Activated B cell treated with CpG ODN at 0.5 μM for 24 hours (primary cell): ENCODE data around the gene RIPOR3. TPM values are rescaled to one million over a fixed set of nuclear protein-coding genes. Genes with fewer than 3 reads are reported as not detected.
"Not testable (repeated sequence)": the region's sequence is repeated elsewhere in the genome, so short reads cannot be mapped to it uniquely, and the experiment has no call there.

Experiments used
- ATAC-seq: fragments of 200-7000 bp; cut with Tn5 transposase; one replicate; pipeline ENCODE4 v1.10.0; 2021; ENCODE audit warnings: low read depth, mild to moderate bottlenecking, moderate library complexity
- CTCF ChIA-PET: fragments of 350-600 bp; sonication (Branson Sonifier 250); formaldehyde crosslinking; loops from one replicate; lab custom pipeline; 2021; ENCODE audit warnings: antibody characterized with exemption; lab: Charles Lee
- POLR2A ChIA-PET: fragments of 350-600 bp; sonication (Branson Sonifier 250); formaldehyde crosslinking; loops from one replicate; lab custom pipeline; 2021; ENCODE audit warnings: antibody characterized with exemption; lab: Charles Lee
- DNase-seq: peaks from one replicate; pipeline ENCODE4 v3.0.0; 2022
- H3K27ac Mint-ChIP-seq: one replicate; pipeline ENCODE4 v1.8.0; 2020; ENCODE audit warnings: mixed read lengths
- H3K27me3 Mint-ChIP-seq: one replicate; pipeline ENCODE4 v1.8.0; 2021; ENCODE audit warnings: mixed read lengths
- H3K36me3 Mint-ChIP-seq: one replicate; pipeline ENCODE4 v1.8.0; 2021; ENCODE audit warnings: low read depth, mixed read lengths
- H3K4me1 Mint-ChIP-seq: one replicate; pipeline ENCODE4 v1.8.0; 2021; ENCODE audit warnings: mixed read lengths
- H3K4me3 Mint-ChIP-seq: one replicate; pipeline ENCODE4 v1.8.0; 2020; ENCODE audit warnings: mild to moderate bottlenecking, mixed read lengths
- H3K9me3 Mint-ChIP-seq: one replicate; pipeline ENCODE4 v1.8.0; 2020; ENCODE audit warnings: mixed read lengths
- CTCF ChIP-seq: fragments of 200-600 bp; IDR thresholded peaks from one replicate; pipeline ENCODE4 v1.8.0; 2022; ENCODE audit warnings: antibody characterized with exemption, mild to moderate bottlenecking
- intact Hi-C: fragments of 100-400 bp; cut with micrococcal nuclease; formaldehyde crosslinking; loops from one replicate; pipeline ENCODE4 v1.15.1; 2024
- total RNA-seq: library from RNA; stranded (reverse); gene quantifications from 2 replicates; pipeline ENCODE4 v1.2.3, GENCODE V29; 2022

The RIPOR3 gene
- total RNA-seq, 1 donor from 2014 or later = not detected

- Mint-ChIP-seq H3K9me3 (no peaks in the 10 kb centered on the region), H3K4me3 (no peak overlapping the region), H3K27me3 (peaks cover 6% of the 10 kb centered on the region), H3K36me3 (no peaks in the 10 kb centered on the region), H3K4me1 (no peaks in the 10 kb centered on the region), H3K27ac (no peak overlapping the region)
- ATAC-seq (no peak), DNase-seq (no peak)
- ChIA-PET POLR2A (no interaction called here), CTCF (no interaction called here)
- intact Hi-C loops = no loop called here
- no peak for TF ChIP-seq CTCF
Observed at GRCh38 chr20:50671626-50672025, 19.7 kb downstream of the RIPOR3 start.

- ATAC-seq, CTCF ChIA-PET, H3K27ac Mint-ChIP-seq, DNase-seq, POLR2A ChIA-PET, intact Hi-C loops, H3K4me1 Mint-ChIP-seq, H3K9me3 Mint-ChIP-seq, H3K4me3 Mint-ChIP-seq, H3K27me3 Mint-ChIP-seq, H3K36me3 Mint-ChIP-seq: not testable (repeated sequence)
Observed at GRCh38 chr20:50671010-50671409, 20.3 kb downstream of the RIPOR3 start.

- no peak for DNase-seq
- ChIA-PET POLR2A (no interaction called here), CTCF (no interaction called here)
- H3K9me3 Mint-ChIP-seq = no peaks in the 10 kb centered on the region
- H3K4me3 Mint-ChIP-seq = no peak overlapping the region
- no peak for ATAC-seq
- no peak for TF ChIP-seq CTCF
- H3K27ac Mint-ChIP-seq = no peak overlapping the region
- H3K27me3 Mint-ChIP-seq = peaks cover 6% of the 10 kb centered on the region
- no peaks in the 10 kb centered on the region for H3K36me3 Mint-ChIP-seq
- intact Hi-C loops = no loop called here
- H3K4me1 Mint-ChIP-seq = no peaks in the 10 kb centered on the region
Observed at GRCh38 chr20:50670126-50670862, 21.0 kb downstream of the RIPOR3 start.

GRCh38 chr20:50668798-50669197 is 22.5 kb downstream of the RIPOR3 start:
- H3K9me3 Mint-ChIP-seq = no peaks in the 10 kb centered on the region
- TF ChIP-seq CTCF = no peak
- ChIA-PET POLR2A (no interaction called here), CTCF (no interaction called here)
- H3K4me3 Mint-ChIP-seq = no peak overlapping the region
- DNase-seq = no peak
- H3K4me1 Mint-ChIP-seq = no peaks in the 10 kb centered on the region
- ATAC-seq = no peak
- H3K27me3 Mint-ChIP-seq = peaks cover 5% of the 10 kb centered on the region
- no peaks in the 10 kb centered on the region for H3K36me3 Mint-ChIP-seq
- no peak overlapping the region for H3K27ac Mint-ChIP-seq
- intact Hi-C loops = no loop called here

GRCh38 chr20:50668326-50668725 is 23.0 kb downstream of the RIPOR3 start:
- Mint-ChIP-seq H3K4me3 (no peak overlapping the region), H3K9me3 (no peaks in the 10 kb centered on the region), H3K4me1 (no peaks in the 10 kb centered on the region), H3K27me3 (peaks cover under 1% of the 10 kb centered on the region), H3K27ac (no peak overlapping the region), H3K36me3 (no peaks in the 10 kb centered on the region)
- no peak for TF ChIP-seq CTCF
- ChIA-PET POLR2A (no interaction called here), CTCF (no interaction called here)
- DNase-seq = no peak
- no peak for ATAC-seq
- intact Hi-C loops = no loop called here
